Measurements from ENCODE around the gene TNNT2.

The TNNT2 gene

GRCh38 chr1:201377611-201378092, at the start of gene TNNT2:
Gene TNNT2, minus strand, starts transcription at chr1:201377680. Its CDS starts 4,426 bp downstream, at chr1:201373254.
- H3K4me3 ChIP-seq (replicated peaks in 1 of 2; ENCODE audit: low read depth in 2 of 2, low read length in 2 of 2), result peak within 1 kb of the TSS in 1 of 2 donors; percentile 31
- no peak for TF ChIP-seq CTCF (IDR thresholded peaks at IDR 0.05; ENCODE audit: low read depth, low read length)
- DNase-seq (ENCODE audit: low read depth in 2 of 2), result peak in 1 of 2 donors; percentile 60

GRCh38 chr1:201426479-201427310, 49.2 kb upstream of the TNNT2 start:
- TF ChIP-seq CTCF (IDR thresholded peaks at IDR 0.05; ENCODE audit: low read depth, low read length), result no peak
- no peak overlapping the region for H3K4me3 ChIP-seq (replicated peaks in 1 of 2; ENCODE audit: low read depth in 2 of 2, low read length in 2 of 2)
- DNase-seq (ENCODE audit: low read depth in 2 of 2), result no peak

- no peak for TF ChIP-seq CTCF (IDR thresholded peaks at IDR 0.05; ENCODE audit: low read depth, low read length)
- DNase-seq (ENCODE audit: low read depth in 2 of 2), result no peak
Observed at GRCh38 chr1:201424146-201424545, 46.7 kb upstream of the TNNT2 start.

GRCh38 chr1:201423655-201424054, 46.2 kb upstream of the TNNT2 start:
- no peak for DNase-seq (ENCODE audit: low read depth in 2 of 2)
- H3K4me3 ChIP-seq (replicated peaks in 1 of 2; ENCODE audit: low read depth in 2 of 2, low read length in 2 of 2), result no peak overlapping the region
- no peak for TF ChIP-seq CTCF (IDR thresholded peaks at IDR 0.05; ENCODE audit: low read depth, low read length)

More at GRCh38 chr1:201424146-201424545, 46.7 kb upstream of the TNNT2 start:
- H3K4me3 ChIP-seq (replicated peaks in 1 of 2; ENCODE audit: low read depth in 2 of 2, low read length in 2 of 2), result no peak overlapping the region

GRCh38 chr1:201422436-201423030, 45.1 kb upstream of the TNNT2 start:
- TF ChIP-seq CTCF (IDR thresholded peaks at IDR 0.05; ENCODE audit: low read depth, low read length), result no peak
- H3K4me3 ChIP-seq (replicated peaks in 1 of 2; ENCODE audit: low read depth in 2 of 2, low read length in 2 of 2), result no peak overlapping the region
- no peak for DNase-seq (ENCODE audit: low read depth in 2 of 2)

GRCh38 chr1:201422026-201422425, 44.5 kb upstream of the TNNT2 start:
- no peak for DNase-seq (ENCODE audit: low read depth in 2 of 2)

More at GRCh38 chr1:201422026-201422425, 44.5 kb upstream of the TNNT2 start:
- H3K4me3 ChIP-seq (replicated peaks in 1 of 2; ENCODE audit: low read depth in 2 of 2, low read length in 2 of 2), result no peak overlapping the region
- no peak for TF ChIP-seq CTCF (IDR thresholded peaks at IDR 0.05; ENCODE audit: low read depth, low read length)
